MCF 10A (cell line): ENCODE measurements around the gene STK40. TPM values are rescaled to one million over a fixed set of nuclear protein-coding genes. Genes with fewer than 3 reads are reported as not detected.

Experiments
- BruUV-seq: library from RNA; stranded (reverse); fragments of 400-500 nt; replicated peaks from 2 replicates; lab custom pipeline; 2021; lab: Mats Ljungman, UMichigan
- CTCF ChIA-PET: fragments of 300-600 bp; sonication (Branson Sonifier 250); formaldehyde crosslinking; extraction: SDS; loops from one replicate; lab custom pipeline; 2021; ENCODE audit warnings: antibody characterized with exemption, inconsistent platforms; lab: Yijun Ruan, JAX
- POLR2A ChIA-PET: fragments of 300-600, 350-650 bp; sonication (Branson Sonifier 250); formaldehyde crosslinking; extraction: SDS; loops from one replicate; lab custom pipeline; 2020; ENCODE audit warnings: antibody characterized with exemption, inconsistent platforms; lab: Yijun Ruan, JAX
- DNase-seq: peaks from one replicate; pipeline ENCODE4 v3.0.0-alpha.2; 2018; ENCODE audit not compliant: unreplicated experiment
- H3K27ac Mint-ChIP-seq: one replicate; pipeline ENCODE4 v1.8.0; 2022; ENCODE audit warnings: mild to moderate bottlenecking, low read depth, mixed read lengths; ENCODE audit not compliant: unreplicated experiment
- H3K27me3 Mint-ChIP-seq: one replicate; pipeline ENCODE4 v1.8.0; 2022; ENCODE audit warnings: mixed read lengths; ENCODE audit not compliant: insufficient read depth, unreplicated experiment
- H3K36me3 Mint-ChIP-seq: one replicate; pipeline ENCODE4 v1.8.0; 2022; ENCODE audit warnings: mild to moderate bottlenecking, moderate library complexity, mixed read lengths; ENCODE audit not compliant: insufficient read depth, unreplicated experiment
- H3K4me1 Mint-ChIP-seq: one replicate; pipeline ENCODE4 v1.8.0; 2022; ENCODE audit warnings: mixed read lengths; ENCODE audit not compliant: insufficient read depth, unreplicated experiment
- H3K4me3 Mint-ChIP-seq: one replicate; pipeline ENCODE4 v1.8.0; 2022; ENCODE audit warnings: mild to moderate bottlenecking, moderate library complexity, mixed read lengths; ENCODE audit not compliant: unreplicated experiment
- H3K9me3 Mint-ChIP-seq: one replicate; pipeline ENCODE4 v1.8.0; 2022; ENCODE audit warnings: mixed read lengths; ENCODE audit not compliant: unreplicated experiment
- CTCF ChIP-seq: fragments of 200-600 bp; IDR thresholded peaks from one replicate; pipeline ENCODE4 v1.8.0; 2022; ENCODE audit warnings: antibody characterized with exemption, mild to moderate bottlenecking; ENCODE audit not compliant: unreplicated experiment
- intact Hi-C: fragments of 100-400 bp; cut with micrococcal nuclease; formaldehyde crosslinking; loops from 2 replicates; pipeline ENCODE4 v1.14.1; 2022
- total RNA-seq: library from RNA; stranded (reverse); gene quantifications from 2 replicates; pipeline ENCODE4 v1.2.3, GENCODE V29; 2022

The STK40 gene
- total RNA-seq, 1 experiment from 2014 or later: 44.0 TPM

GRCh38 chr1:36306902-36307456 lies 78.7 kb downstream of the STK40 start:
- no peak for TF ChIP-seq CTCF
- H3K4me3 Mint-ChIP-seq: peak overlapping the region; percentile 72
- H3K36me3 Mint-ChIP-seq: peaks cover 66% of the 10 kb centered on the region
- no peaks in the 10 kb centered on the region for H3K27me3 Mint-ChIP-seq
- ChIA-PET CTCF (interaction anchor here (0.5 to 2.2 kb wide), 17 partner anchors 12 to 128 kb away, joined by 3 to 18 read pairs (median 3); partner anchors contain the start of gene LSM10), POLR2A (interaction anchor here (0.9 to 3.0 kb wide), 14 partner anchors 9 to 158 kb away, joined by 3 to 18 read pairs (median 5); partner anchors contain the start of genes EVA1B, LSM10, THRAP3 and TRAPPC3)
- peak; percentile 93 for DNase-seq
- intact Hi-C loops: loop anchor here (2.0 kb wide), 1 partner anchor 114 kb away; no protein-coding TSS in a partner anchor
- BruUV-seq: no TSS peak
- H3K9me3 Mint-ChIP-seq: no peaks in the 10 kb centered on the region
- peaks cover 6% of the 10 kb centered on the region for H3K4me1 Mint-ChIP-seq
- no peak overlapping the region for H3K27ac Mint-ChIP-seq

GRCh38 chr1:36306210-36306901 lies 79.4 kb downstream of the STK40 start, which contains the start of gene SH3D21:
Gene SH3D21 (plus strand): TSS chr1:36306368. CDS start chr1:36306421, 53 bp downstream.
- no peaks in the 10 kb centered on the region for H3K27me3 Mint-ChIP-seq
- peak within 1 kb of the TSS; percentile 49 for H3K27ac Mint-ChIP-seq
- ChIA-PET CTCF (interaction anchor here (0.5 to 2.2 kb wide), 18 partner anchors 12 to 129 kb away, joined by 3 to 18 read pairs (median 4); partner anchors contain the start of gene LSM10), POLR2A (interaction anchor here (0.6 to 3.0 kb wide), 20 partner anchors 8 to 387 kb away, joined by 3 to 18 read pairs (median 4); partner anchors contain the start of genes EVA1B, LSM10, THRAP3 and TRAPPC3)
- H3K9me3 Mint-ChIP-seq: no peaks in the 10 kb centered on the region
- peaks cover 6% of the 10 kb centered on the region for H3K4me1 Mint-ChIP-seq
- H3K36me3 Mint-ChIP-seq: peaks cover 68% of the 10 kb centered on the region
- peak; percentile 77 for DNase-seq
- peak; percentile 24 for TF ChIP-seq CTCF
- no TSS peak for BruUV-seq
- H3K4me3 Mint-ChIP-seq: peak within 1 kb of the TSS; percentile 72
- intact Hi-C loops: loop anchor here (2.0 kb wide), 1 partner anchor 114 kb away; no protein-coding TSS in a partner anchor

GRCh38 chr1:36305915-36306209 lies 79.9 kb downstream of the STK40 start:
- H3K27ac Mint-ChIP-seq: peak overlapping the region; percentile 49
- no TSS peak for BruUV-seq
- peaks cover 70% of the 10 kb centered on the region for H3K36me3 Mint-ChIP-seq
- TF ChIP-seq CTCF: no peak
- DNase-seq: peak; percentile 56
- peaks cover 6% of the 10 kb centered on the region for H3K4me1 Mint-ChIP-seq
- H3K9me3 Mint-ChIP-seq: no peaks in the 10 kb centered on the region
- no peaks in the 10 kb centered on the region for H3K27me3 Mint-ChIP-seq
- intact Hi-C loops: loop anchor here (2.0 kb wide), 1 partner anchor 115 kb away; no protein-coding TSS in a partner anchor
- peak overlapping the region; percentile 72 for H3K4me3 Mint-ChIP-seq
- CTCF ChIA-PET: interaction anchor here (0.9 to 2.2 kb wide), 10 partner anchors 13 to 118 kb away, joined by 3 to 18 read pairs (median 4); partner anchors contain the start of gene LSM10
- POLR2A ChIA-PET: interaction anchor here (0.6 to 3.0 kb wide), 14 partner anchors 11 to 386 kb away, joined by 3 to 18 read pairs (median 4); partner anchors contain the start of genes THRAP3 and TRAPPC3
